Activated naive CD4-positive, alpha-beta T cell treated with anti-CD3 and anti-CD28 coated beads for 36 hours (primary cell): ENCODE results near the gene EIF3K. TPM values are rescaled to one million over a fixed set of nuclear protein-coding genes. Genes with fewer than 3 reads are reported as not detected.
A peak's percentile ranks its signal among the peaks of the same experiment; 100 is the strongest.
"Not testable (repeated sequence)": the region's sequence is repeated elsewhere in the genome, so short reads cannot be mapped to it uniquely, and the experiment has no call there.

Experiments used
- CTCF ChIA-PET: fragments of 350-600 bp; sonication (Branson Sonifier 250); formaldehyde crosslinking; loops from one replicate; lab custom pipeline; 2021; ENCODE audit warnings: antibody characterized with exemption; lab: Charles Lee
- DNase-seq: peaks from one replicate; pipeline ENCODE4 v3.0.0-alpha.2; 2020
- H3K27ac Mint-ChIP-seq: one replicate; pipeline ENCODE4 v1.8.0; 2021; ENCODE audit warnings: mild to moderate bottlenecking, mixed read lengths
- H3K27me3 Mint-ChIP-seq: one replicate; pipeline ENCODE4 v1.8.0; 2021; ENCODE audit warnings: low read depth, mixed read lengths
- H3K36me3 Mint-ChIP-seq: one replicate; pipeline ENCODE4 v1.8.0; 2021; ENCODE audit warnings: low read depth, mixed read lengths
- H3K4me1 Mint-ChIP-seq: one replicate; pipeline ENCODE4 v1.8.0; 2021; ENCODE audit warnings: low read depth, mixed read lengths
- H3K4me3 Mint-ChIP-seq: one replicate; pipeline ENCODE4 v1.8.0; 2021; ENCODE audit warnings: mild to moderate bottlenecking, moderate library complexity, mixed read lengths
- H3K9me3 Mint-ChIP-seq: one replicate; pipeline ENCODE4 v1.8.0; 2021; ENCODE audit warnings: mixed read lengths
- intact Hi-C: fragments of 100-400 bp; cut with micrococcal nuclease; formaldehyde crosslinking; loops from one replicate; pipeline ENCODE4 v1.15.1; 2023
- total RNA-seq, 2 experiments: library from RNA; stranded (reverse); gene quantifications; one replicate each; pipeline ENCODE4 v1.2.3, GENCODE V29; 2021

Gene EIF3K, protein sequence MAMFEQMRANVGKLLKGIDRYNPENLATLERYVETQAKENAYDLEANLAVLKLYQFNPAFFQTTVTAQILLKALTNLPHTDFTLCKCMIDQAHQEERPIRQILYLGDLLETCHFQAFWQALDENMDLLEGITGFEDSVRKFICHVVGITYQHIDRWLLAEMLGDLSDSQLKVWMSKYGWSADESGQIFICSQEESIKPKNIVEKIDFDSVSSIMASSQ
- total RNA-seq, result 100 to 1,000 TPM; 299 to 324 TPM

GRCh38 chr19:38618590-38619360 lies at the start of gene EIF3K:
EIF3K (plus strand) TSS chr19:38619188; CDS start chr19:38619269, 81 bp downstream.
- intact Hi-C loops, result loop anchor here (1.0 to 10.0 kb wide), 15 partner anchors 19 to 714 kb away; partner anchors contain the start of genes ACTN4, KCNK6, MRPS12 and NFKBIB
- Mint-ChIP-seq H3K4me3 (peak within 1 kb of the TSS; percentile 100), H3K4me1 (peaks cover 45% of the 10 kb centered on the region), H3K36me3 (peaks cover 42% of the 10 kb centered on the region), H3K27me3 (no peaks in the 10 kb centered on the region), H3K27ac (peak within 1 kb of the TSS; percentile 91), H3K9me3 (no peaks in the 10 kb centered on the region)
- CTCF ChIA-PET, result interaction anchor here (0.6 to 5.9 kb wide), 5 partner anchors 16 to 216 kb away, joined by 3 to 42 read pairs (median 3); partner anchors contain the start of gene FAM98C
- peak; percentile 99 for DNase-seq

- CTCF ChIA-PET, result interaction anchor here (0.6 kb wide), 1 partner anchor 362 kb away, joined by 3 read pairs; no protein-coding TSS in a partner anchor
- no peak overlapping the region for H3K4me3 Mint-ChIP-seq
- no peak overlapping the region for H3K27ac Mint-ChIP-seq
- no peaks in the 10 kb centered on the region for H3K36me3 Mint-ChIP-seq
- H3K9me3 Mint-ChIP-seq, result no peaks in the 10 kb centered on the region
- peaks cover 12% of the 10 kb centered on the region for H3K27me3 Mint-ChIP-seq
- intact Hi-C loops, result no loop called here
- DNase-seq, result no peak
- H3K4me1 Mint-ChIP-seq, result peaks cover 5% of the 10 kb centered on the region
Observed at GRCh38 chr19:38569368-38569983, 49.5 kb upstream of the EIF3K start.

- Mint-ChIP-seq H3K4me3 (no peak overlapping the region), H3K27me3 (peaks cover 4% of the 10 kb centered on the region), H3K4me1 (no peaks in the 10 kb centered on the region), H3K9me3 (no peaks in the 10 kb centered on the region), H3K27ac (no peak overlapping the region), H3K36me3 (no peaks in the 10 kb centered on the region)
- intact Hi-C loops, result no loop called here
- no peak for DNase-seq
- CTCF ChIA-PET, result interaction anchor here (0.6 kb wide), 1 partner anchor 114 kb away, joined by 3 read pairs; no protein-coding TSS in a partner anchor
Observed at GRCh38 chr19:38571682-38572081, 47.3 kb upstream of the EIF3K start.

- H3K27ac Mint-ChIP-seq, result no peak overlapping the region
- no peaks in the 10 kb centered on the region for H3K27me3 Mint-ChIP-seq
- CTCF ChIA-PET, result interaction anchor here (1.4 kb wide), 1 partner anchor 63 kb away, joined by 4 read pairs; no protein-coding TSS in a partner anchor
- no peaks in the 10 kb centered on the region for H3K4me1 Mint-ChIP-seq
- DNase-seq, result no peak
- no peak overlapping the region for H3K4me3 Mint-ChIP-seq
- intact Hi-C loops, result no loop called here
- no peaks in the 10 kb centered on the region for H3K36me3 Mint-ChIP-seq
- H3K9me3 Mint-ChIP-seq, result no peaks in the 10 kb centered on the region
Observed at GRCh38 chr19:38577826-38578225, 41.2 kb upstream of the EIF3K start.

GRCh38 chr19:38579304-38579703 lies 39.7 kb upstream of the EIF3K start:
- H3K27ac Mint-ChIP-seq, H3K27me3 Mint-ChIP-seq, H3K4me3 Mint-ChIP-seq, DNase-seq, H3K36me3 Mint-ChIP-seq, H3K9me3 Mint-ChIP-seq, intact Hi-C loops, H3K4me1 Mint-ChIP-seq: not testable (repeated sequence)
- CTCF ChIA-PET, result interaction anchor here (1.4 kb wide), 1 partner anchor 64 kb away, joined by 4 read pairs; no protein-coding TSS in a partner anchor

- H3K9me3 Mint-ChIP-seq, result no peaks in the 10 kb centered on the region
- H3K27ac Mint-ChIP-seq, result no peak overlapping the region
- intact Hi-C loops, result no loop called here
- H3K27me3 Mint-ChIP-seq, result no peaks in the 10 kb centered on the region
- H3K4me3 Mint-ChIP-seq, result no peak overlapping the region
- DNase-seq, result no peak
- H3K4me1 Mint-ChIP-seq, result no peaks in the 10 kb centered on the region
- H3K36me3 Mint-ChIP-seq, result no peaks in the 10 kb centered on the region
- CTCF ChIA-PET, result no interaction called here
Observed at GRCh38 chr19:38580080-38580479, 38.9 kb upstream of the EIF3K start.

GRCh38 chr19:38583219-38583984 lies 35.6 kb upstream of the EIF3K start:
- Mint-ChIP-seq H3K9me3 (no peaks in the 10 kb centered on the region), H3K4me3 (no peak overlapping the region)
- CTCF ChIA-PET, result no interaction called here

GRCh38 chr19:38583985-38584305 lies 35.0 kb upstream of the EIF3K start:
- no peaks in the 10 kb centered on the region for H3K9me3 Mint-ChIP-seq
- DNase-seq, result no peak
- H3K4me3 Mint-ChIP-seq, result no peak overlapping the region
- CTCF ChIA-PET, result no interaction called here
- intact Hi-C loops, result no loop called here
- H3K27ac Mint-ChIP-seq, result no peak overlapping the region
- no peaks in the 10 kb centered on the region for H3K4me1 Mint-ChIP-seq
- H3K27me3 Mint-ChIP-seq, result no peaks in the 10 kb centered on the region
- peaks cover 9% of the 10 kb centered on the region for H3K36me3 Mint-ChIP-seq

More at GRCh38 chr19:38583219-38583984, 35.6 kb upstream of the EIF3K start:
- Mint-ChIP-seq H3K27me3 (no peaks in the 10 kb centered on the region), H3K4me1 (no peaks in the 10 kb centered on the region), H3K27ac (no peak overlapping the region), H3K36me3 (peaks cover 9% of the 10 kb centered on the region)
- intact Hi-C loops, result no loop called here
- DNase-seq, result no peak

DNA sequence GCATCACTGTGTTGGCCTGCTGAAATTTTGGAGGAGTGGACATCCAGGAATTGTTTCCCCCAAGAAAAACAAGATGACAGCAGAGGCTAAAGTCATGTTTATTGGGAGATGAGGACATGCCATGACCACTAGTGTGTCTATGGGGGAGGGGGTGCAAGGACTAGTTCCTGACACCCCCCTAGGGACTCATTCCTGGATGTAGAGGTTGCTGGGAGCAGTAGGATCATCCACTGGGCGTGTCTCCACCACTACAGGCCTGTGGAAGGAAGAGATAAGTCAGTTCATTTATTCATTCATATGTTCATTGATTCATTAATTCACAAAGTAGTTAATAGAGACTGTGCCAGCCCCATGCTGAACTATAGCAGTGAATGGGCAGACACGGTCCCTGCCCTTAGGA lies 31.4 kb upstream of the EIF3K start:
- DNase-seq, result no peak
- H3K4me3 Mint-ChIP-seq, result no peak overlapping the region
- CTCF ChIA-PET, result no interaction called here
- H3K36me3 Mint-ChIP-seq, result peaks cover 14% of the 10 kb centered on the region
- no peaks in the 10 kb centered on the region for H3K27me3 Mint-ChIP-seq
- H3K9me3 Mint-ChIP-seq, result no peaks in the 10 kb centered on the region
- no peak overlapping the region for H3K27ac Mint-ChIP-seq
- no peaks in the 10 kb centered on the region for H3K4me1 Mint-ChIP-seq
- intact Hi-C loops, result no loop called here

GRCh38 chr19:38588041-38588440 lies 30.9 kb upstream of the EIF3K start:
- H3K36me3 Mint-ChIP-seq, result peaks cover 16% of the 10 kb centered on the region
- H3K4me3 Mint-ChIP-seq, result no peak overlapping the region
- CTCF ChIA-PET, result no interaction called here
- H3K9me3 Mint-ChIP-seq, result no peaks in the 10 kb centered on the region
- H3K27me3 Mint-ChIP-seq, result no peaks in the 10 kb centered on the region
- H3K4me1 Mint-ChIP-seq, result no peaks in the 10 kb centered on the region
- no peak overlapping the region for H3K27ac Mint-ChIP-seq
- intact Hi-C loops, result no loop called here
- no peak for DNase-seq

DNA sequence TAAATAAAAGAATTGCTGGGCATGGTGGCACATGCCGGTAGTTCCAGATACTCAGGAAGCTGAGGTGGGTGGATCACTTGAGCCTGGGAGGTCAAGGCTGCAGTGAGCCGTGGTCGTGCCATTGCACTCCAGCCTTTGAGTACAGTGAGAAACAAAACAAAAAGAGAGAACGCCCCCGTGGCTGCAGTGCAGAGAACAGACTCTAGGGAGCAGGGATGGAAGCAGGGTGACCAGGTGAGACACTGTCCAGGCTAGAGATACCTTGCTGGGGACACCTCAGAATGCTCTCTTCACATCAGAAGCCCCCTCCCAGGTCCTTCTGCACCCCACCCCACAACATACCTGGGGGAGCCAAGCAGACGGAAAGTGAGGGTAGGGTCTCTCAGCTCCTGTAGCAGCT lies 26.0 kb upstream of the EIF3K start:
- DNase-seq, result no peak
- CTCF ChIA-PET, result interaction anchor here (0.6 kb wide), 2 partner anchors 467 to 672 kb away, joined by 3 to 8 read pairs; no protein-coding TSS in a partner anchor
- H3K9me3 Mint-ChIP-seq, result no peaks in the 10 kb centered on the region
- H3K4me1 Mint-ChIP-seq, result no peaks in the 10 kb centered on the region
- H3K27me3 Mint-ChIP-seq, result no peaks in the 10 kb centered on the region
- H3K27ac Mint-ChIP-seq, result no peak overlapping the region
- H3K4me3 Mint-ChIP-seq, result no peak overlapping the region
- intact Hi-C loops, result no loop called here
- peaks cover 26% of the 10 kb centered on the region for H3K36me3 Mint-ChIP-seq
